GM12878 (cell line): ENCODE results near the gene IFITM1. TPM values are rescaled to one million over a fixed set of nuclear protein-coding genes. Genes with fewer than 3 reads are reported as not detected.

Experiments used
- ATAC-seq: fragments of 200-7000 bp; cut with Tn5 transposase; 3 replicates; pipeline ENCODE4 v1.9.1; 2020; ENCODE audit warnings: mild to moderate bottlenecking, moderate library complexity
- BruUV-seq: library from RNA; stranded (reverse); fragments of 400-500 nt; replicated peaks from 2 replicates; lab custom pipeline; 2021; lab: Mats Ljungman, UMichigan
- CTCF ChIA-PET: fragments of 300-600 bp; sonication (Branson Sonifier 250); formaldehyde crosslinking; extraction: SDS; loops from one replicate; lab custom pipeline; 2021; ENCODE audit warnings: inconsistent platforms; lab: Yijun Ruan, JAX
- POLR2A ChIA-PET: fragments of 350-600 bp; formaldehyde crosslinking; extraction: SDS; loops from one replicate; lab custom pipeline; 2021; ENCODE audit warnings: inconsistent platforms; lab: Charles Lee
- RAD21 ChIA-PET: fragments of 300-600 bp; sonication (Branson Sonifier 250); formaldehyde crosslinking; loops from one replicate; lab custom pipeline; 2023; ENCODE audit warnings: antibody characterized with exemption; ENCODE audit not compliant: unreplicated experiment; lab: Charles Lee
- SMC1A ChIA-PET: fragments of 300-600 bp; sonication (Branson Sonifier 250); formaldehyde crosslinking; loops from one replicate; lab custom pipeline; 2023; ENCODE audit not compliant: unreplicated experiment, uncharacterized antibody; lab: Charles Lee
- DNase-seq: peaks from one replicate; pipeline ENCODE4 v3.0.0-alpha.2; 2011; ENCODE audit warnings: low read depth, low spot score
- FAIRE-seq: peaks from 3 replicates; lab custom pipeline; 2011; peaks lifted over from hg19 to GRCh38; lab: Jason Lieb, UNC
- H2AFZ ChIP-seq: 2 replicates; pipeline ENCODE4 v1.6.0; 2011; ENCODE audit warnings: low read depth, low read length, control low read depth; ENCODE audit not compliant: control insufficient read depth
- H3K27ac ChIP-seq: 2 replicates; pipeline ENCODE4 v1.5.1; 2011; ENCODE audit warnings: control low read depth; ENCODE audit not compliant: control insufficient read depth, insufficient read depth
- H3K27me3 ChIP-seq, 2 experiments: replicated peaks in 1 of 2; 2 replicates each; pipeline versions ENCODE4 v1.6.0 to v1.6.1; 2011; ENCODE audit warnings: low read length in 1 of 2; ENCODE audit not compliant: control insufficient read depth in 2 of 2, insufficient read depth in 2 of 2
- H3K36me3 ChIP-seq, 2 experiments: 2 replicates each; pipeline ENCODE4 v1.5.1; 2011; ENCODE audit warnings: low read length in 1 of 2; ENCODE audit not compliant: control insufficient read depth in 2 of 2, insufficient read depth in 2 of 2
- H3K4me1 ChIP-seq: 2 replicates; pipeline ENCODE4 v1.6.1; 2011; ENCODE audit warnings: mild to moderate bottlenecking, low read length, moderate library complexity, mixed read lengths; ENCODE audit not compliant: control insufficient read depth, insufficient read depth
- H3K4me2 ChIP-seq: 2 replicates; pipeline ENCODE4 v1.6.0; 2011; ENCODE audit warnings: control low read depth; ENCODE audit not compliant: control insufficient read depth, insufficient read depth
- H3K4me3 ChIP-seq: fragments of 200-600 bp; sonication (generic); 2 replicates; pipeline ENCODE4 v1.5.1; 2016
- H3K79me2 ChIP-seq: 2 replicates; pipeline ENCODE4 v1.6.0; 2011; ENCODE audit warnings: low read length; ENCODE audit not compliant: control insufficient read depth, insufficient read depth
- H3K9ac ChIP-seq: 2 replicates; pipeline ENCODE4 v1.8.0; 2011; ENCODE audit warnings: low read length, control low read depth, mixed read lengths; ENCODE audit not compliant: control insufficient read depth, insufficient read depth
- H3K9me3 ChIP-seq: replicated peaks from 3 replicates; pipeline ENCODE4 v1.5.1; 2011; ENCODE audit warnings: mild to moderate bottlenecking, low read length; ENCODE audit not compliant: control insufficient read depth, insufficient read depth
- H4K20me1 ChIP-seq: 2 replicates; pipeline ENCODE4 v1.6.0; 2011; ENCODE audit not compliant: control insufficient read depth, insufficient read depth
- BHLHE40 ChIP-seq, 2 experiments: fragments of 450-650 bp in 1 of 2; IDR thresholded peaks; 2 replicates each; pipeline ENCODE4 v1.6.1; 2011 to 2017; ENCODE audit warnings: low read depth in 2 of 2, borderline replicate concordance in 1 of 2, improper control_type of control experiment in 1 of 2, low read length in 1 of 2, mild to moderate bottlenecking in 1 of 2
- EED ChIP-seq: sonication (generic); IDR thresholded peaks from 2 replicates; pipeline ENCODE4 v1.6.1; 2016; ENCODE audit warnings: antibody characterized with exemption, low read depth
- GATAD2B ChIP-seq: fragments of 450-650 bp; conservative IDR thresholded peaks from 2 replicates; pipeline ENCODE4 v1.6.1; 2017; ENCODE audit warnings: low read depth, mild to moderate bottlenecking, moderate library complexity
- JUND ChIP-seq: IDR thresholded peaks from 2 replicates; pipeline ENCODE4 v1.6.1; 2012; ENCODE audit warnings: low read depth, mild to moderate bottlenecking, low read length, improper control_type of control experiment, moderate library complexity
- MAX ChIP-seq: IDR thresholded peaks from 2 replicates; pipeline ENCODE4 v1.6.1; 2012; ENCODE audit warnings: low read depth, low read length, improper control_type of control experiment
- MYC ChIP-seq: IDR thresholded peaks from 2 replicates; pipeline ENCODE4 v1.6.1; 2011; ENCODE audit warnings: mild to moderate bottlenecking, low read length, moderate library complexity, inconsistent platforms; ENCODE audit not compliant: insufficient read depth, insufficient replicate concordance, insufficient read length, severe bottlenecking
- NR2F1 ChIP-seq: fragments of 450-650 bp; conservative IDR thresholded peaks from 2 replicates; pipeline ENCODE4 v1.6.1; 2017; ENCODE audit warnings: mild to moderate bottlenecking
- POLR2A ChIP-seq: IDR thresholded peaks from 2 replicates; pipeline ENCODE4 v1.6.1; 2011; ENCODE audit warnings: low read depth, mild to moderate bottlenecking, low read length
- TCF12 ChIP-seq: IDR thresholded peaks from 2 replicates; pipeline ENCODE4 v1.6.1; 2011; ENCODE audit warnings: low read depth, mild to moderate bottlenecking, low read length
- ZNF687 ChIP-seq: fragments of 450-650 bp; IDR thresholded peaks from 2 replicates; pipeline ENCODE4 v1.6.1; 2017; ENCODE audit warnings: mild to moderate bottlenecking, moderate library complexity
- WGBS: methylation state at CpG from one replicate; pipeline ENCODE4 v1.1.6; 2016; ENCODE audit warnings: low lambda C conversion rate; ENCODE audit not compliant: insufficient replicate concordance, insufficient coverage; ENCODE audit errors: missing lambda C conversion rate; 5-methylcytosine and 5-hydroxymethylcytosine counted together
- in situ Hi-C: fragments of 300-500 bp; cut with MboI; formaldehyde crosslinking; loops from 9 replicates; pipeline ENCODE4 v1.14.3; 2018; ENCODE audit warnings: mixed read lengths
- intact Hi-C: fragments of 100-400 bp; cut with micrococcal nuclease; formaldehyde crosslinking; loops from one replicate; pipeline ENCODE4 v1.14.2; 2022; ENCODE audit not compliant: unreplicated experiment
- polyA plus RNA-seq, 11 experiments: library from polyadenylated mRNA; depleted of rRNA in 4 of 11; unstranded in 6 of 11; stranded (reverse) in 5 of 11; fragments of >200 nt; fragmentation: Nextera tagmentation in 4 of 11; fragmentation: Illumina TruSeq in 1 of 11; extraction: Ambion mirVana in 4 of 11; extraction: Trizol in 1 of 11; gene quantifications; 1 replicate in 1 of 11; 2 replicates in 10 of 11; pipeline versions ENCODE4 v1.2.1 to v1.2.3, GENCODE V29; 2011 to 2016; ENCODE audit warnings: inconsistent platforms in 2 of 11, missing spikeins in 2 of 11, low read depth in 1 of 11
- total RNA-seq, 4 experiments: library from RNA; depleted of rRNA in 3 of 4; stranded (reverse); fragments of >200 nt in 3 of 4; fragmentation: Illumina TruSeq in 1 of 4; extraction: Trizol in 1 of 4; gene quantifications; 2 replicates each; pipeline versions ENCODE4 v1.2.1 to v1.2.3, GENCODE V29; 2013 to 2021

IFITM1 gene
- total and polyA plus RNA-seq, 10 of the 15 experiments (the other 5 are each of a cell fraction or from before 2014, with no cell fraction given), result 396 to 2,788 (median 607) TPM

GRCh38 chr11:330307-330693 is 16.5 kb downstream of the IFITM1 start:
- WGBS, result 16% methylated on average over 14 of the region's 14 CpGs
- Histone ChIP-seq H3K4me1 (peaks cover 51% of the 10 kb centered on the region), H3K4me2 (peak overlapping the region; percentile 89), H3K9me3 (peaks cover 5% of the 10 kb centered on the region; the same call in 2 of the 3 replicates), H3K9ac (peak overlapping the region; percentile 44; the same call in 1 of the 2 replicates), H2AFZ (0 out of 2 replicates have a peak overlapping the region, but pooled peaks have one; percentile 10), H4K20me1 (no peaks in the 10 kb centered on the region), H3K79me2 (peaks cover 4% of the 10 kb centered on the region), H3K4me3 (no peak overlapping the region), H3K27ac (peak overlapping the region; percentile 82), H3K27me3 (no peaks in the 10 kb centered on the region), H3K36me3 (no peaks in the 10 kb centered on the region)
- POLR2A ChIA-PET, result interaction anchor here (0.5 to 6.0 kb wide), 15 partner anchors 10 to 176 kb away, joined by 3 to 86 read pairs (median 11); partner anchors contain the start of genes BET1L, IFITM1 and RIC8A
- ATAC-seq, result peak; percentile 29
- SMC1A ChIA-PET, result interaction anchor here (0.9 to 4.5 kb wide), 11 partner anchors 10 to 92 kb away, joined by 3 to 44 read pairs (median 13); no protein-coding TSS in a partner anchor
- in situ Hi-C loops (no loop called here), intact Hi-C loops (loop anchor here (2.0 kb wide), 1 partner anchor 15 kb away; the partner anchor contains the start of gene IFITM1)
- no peak for FAIRE-seq
- RAD21 ChIA-PET, result interaction anchor here (0.5 to 5.2 kb wide), 12 partner anchors 10 to 123 kb away, joined by 3 to 68 read pairs (median 6); partner anchors contain the start of genes BET1L and RIC8A
- no peak for DNase-seq
- CTCF ChIA-PET, result interaction anchor here (0.8 to 5.4 kb wide), 11 partner anchors 10 to 119 kb away, joined by 3 to 43 read pairs (median 11); partner anchors contain the start of genes IFITM2 and PTDSS2
- peak; percentile 85 to 95; a peak in 3 of 4 replicates for TF ChIP-seq BHLHE40 (IDR thresholded peaks at IDR 0.05; ENCODE audit: borderline replicate concordance in 1 of 2, low read depth in 2 of 2, low read length in 1 of 2)
- TF ChIP-seq GATAD2B, result no peak
- TF ChIP-seq POLR2A, result 0 out of 2 replicates have a peak, but pooled peaks have one; percentile 39
- TF ChIP-seq JUND, result no peak
- peak; percentile 66 for TF ChIP-seq MAX
- no peak for TF ChIP-seq MYC
- TF ChIP-seq ZNF687, result peak; percentile 97
- TF ChIP-seq NR2F1, result peak; percentile 38
- 0 out of 2 replicates have a peak, but pooled peaks have one; percentile 19 for TF ChIP-seq TCF12
- TF ChIP-seq EED, result 0 out of 2 replicates have a peak, but pooled peaks have one; percentile 14
- BruUV-seq, result no TSS peak
